Parathyroid adenoma (tissue), 2 donors: ENCODE measurements around the gene CPNE5.

Experiments
- H2AFZ ChIP-seq: fragments of 300-600 bp; sonication (generic); one replicate; pipeline ENCODE4 v1.7.0; 2017; ENCODE audit warnings: antibody characterized with exemption, mild to moderate bottlenecking
- H3K27ac ChIP-seq: fragments of 300-600 bp; sonication (generic); one replicate; pipeline ENCODE4 v1.7.0; 2017
- H3K27me3 ChIP-seq: fragments of 300-600 bp; sonication (generic); one replicate; pipeline ENCODE4 v1.7.0; 2017; ENCODE audit warnings: low read length; ENCODE audit not compliant: control insufficient read depth, insufficient read depth
- H3K36me3 ChIP-seq: fragments of 300-600 bp; sonication (generic); one replicate; pipeline ENCODE4 v1.7.0; 2017; ENCODE audit warnings: low read length; ENCODE audit not compliant: control insufficient read depth, insufficient read depth
- H3K4me1 ChIP-seq: fragments of 300-600 bp; sonication (generic); one replicate; pipeline ENCODE4 v1.7.0; 2017; ENCODE audit warnings: control low read depth
- H3K4me2 ChIP-seq: fragments of 300-600 bp; sonication (generic); one replicate; pipeline ENCODE4 v1.7.0; 2017; ENCODE audit warnings: low read length
- H3K4me3 ChIP-seq: fragments of 300-600 bp; sonication (generic); one replicate; pipeline ENCODE4 v1.7.0; 2017; ENCODE audit warnings: low read depth, low read length
- H3K79me2 ChIP-seq: fragments of 300-600 bp; sonication (generic); one replicate; pipeline ENCODE4 v1.7.0; 2017; ENCODE audit warnings: control low read depth
- H3K9ac ChIP-seq: fragments of 300-600 bp; sonication (generic); one replicate; pipeline ENCODE4 v1.7.0; 2017; ENCODE audit warnings: mild to moderate bottlenecking
- H3K9me3 ChIP-seq: fragments of 300-600 bp; sonication (generic); one replicate; pipeline ENCODE4 v1.7.0; 2017; ENCODE audit warnings: low read length; ENCODE audit not compliant: control insufficient read depth
- TF ChIP-seq, protein P1 (sequence below): fragments of 300-600 bp; sonication (generic); IDR thresholded peaks from one replicate; pipeline ENCODE4 v1.7.0; 2017; ENCODE audit warnings: antibody characterized with exemption, mild to moderate bottlenecking
- donor health status: primary hyperparathyroidism.

The CPNE5 gene

DNA sequence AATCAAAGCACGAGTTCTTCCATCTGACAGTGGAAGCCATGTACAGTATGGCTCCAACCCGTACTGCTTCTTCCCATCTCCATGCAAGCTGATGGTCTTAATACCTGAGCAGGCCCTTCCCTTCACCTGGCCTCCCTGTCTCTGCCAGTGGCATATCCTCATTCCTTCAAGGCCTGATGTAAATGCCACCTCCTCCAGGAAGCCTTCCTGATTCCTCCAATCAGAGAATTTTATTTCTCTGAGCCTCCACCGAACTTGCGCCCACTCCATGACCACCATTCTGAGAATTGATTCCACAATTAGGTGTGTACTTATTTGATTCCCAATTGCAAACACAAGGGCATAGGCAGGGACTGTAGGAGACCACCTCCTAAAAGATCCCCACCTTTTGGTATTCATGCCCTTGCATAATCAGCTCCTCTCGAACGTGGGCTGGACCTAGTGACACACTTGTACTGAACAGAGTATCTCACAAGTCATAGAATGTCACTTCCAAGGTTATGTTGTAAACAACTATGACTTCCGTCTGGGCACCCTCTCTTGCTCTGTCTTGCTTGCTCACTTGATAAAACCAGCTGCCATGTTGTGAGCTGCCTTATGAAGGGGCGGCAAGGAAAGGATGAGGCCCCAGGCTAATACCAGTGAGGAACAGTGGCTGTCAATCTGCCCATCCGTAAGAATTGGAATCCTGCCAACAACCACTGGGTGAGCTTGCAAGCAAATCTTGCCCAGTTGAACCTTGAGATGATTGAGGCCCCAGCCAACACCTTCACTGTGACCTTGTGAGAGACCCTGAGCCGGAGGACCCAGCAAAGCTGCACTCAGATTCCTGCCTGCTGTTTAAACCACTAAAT is 38.8 kb downstream of the CPNE5 start:
- Histone ChIP-seq H3K9ac (no peak overlapping the region), H3K36me3 (no peaks in the 10 kb centered on the region), H2AFZ (no peak overlapping the region), H3K4me3 (no peak overlapping the region), H3K27me3 (no peaks in the 10 kb centered on the region), H3K27ac (no peak overlapping the region), H3K79me2 (no peaks in the 10 kb centered on the region), H3K4me2 (no peak overlapping the region), H3K9me3 (no peaks in the 10 kb centered on the region), H3K4me1 (no peaks in the 10 kb centered on the region)
- TF ChIP-seq, protein P1, sequence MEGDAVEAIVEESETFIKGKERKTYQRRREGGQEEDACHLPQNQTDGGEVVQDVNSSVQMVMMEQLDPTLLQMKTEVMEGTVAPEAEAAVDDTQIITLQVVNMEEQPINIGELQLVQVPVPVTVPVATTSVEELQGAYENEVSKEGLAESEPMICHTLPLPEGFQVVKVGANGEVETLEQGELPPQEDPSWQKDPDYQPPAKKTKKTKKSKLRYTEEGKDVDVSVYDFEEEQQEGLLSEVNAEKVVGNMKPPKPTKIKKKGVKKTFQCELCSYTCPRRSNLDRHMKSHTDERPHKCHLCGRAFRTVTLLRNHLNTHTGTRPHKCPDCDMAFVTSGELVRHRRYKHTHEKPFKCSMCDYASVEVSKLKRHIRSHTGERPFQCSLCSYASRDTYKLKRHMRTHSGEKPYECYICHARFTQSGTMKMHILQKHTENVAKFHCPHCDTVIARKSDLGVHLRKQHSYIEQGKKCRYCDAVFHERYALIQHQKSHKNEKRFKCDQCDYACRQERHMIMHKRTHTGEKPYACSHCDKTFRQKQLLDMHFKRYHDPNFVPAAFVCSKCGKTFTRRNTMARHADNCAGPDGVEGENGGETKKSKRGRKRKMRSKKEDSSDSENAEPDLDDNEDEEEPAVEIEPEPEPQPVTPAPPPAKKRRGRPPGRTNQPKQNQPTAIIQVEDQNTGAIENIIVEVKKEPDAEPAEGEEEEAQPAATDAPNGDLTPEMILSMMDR: no peak

DNA sequence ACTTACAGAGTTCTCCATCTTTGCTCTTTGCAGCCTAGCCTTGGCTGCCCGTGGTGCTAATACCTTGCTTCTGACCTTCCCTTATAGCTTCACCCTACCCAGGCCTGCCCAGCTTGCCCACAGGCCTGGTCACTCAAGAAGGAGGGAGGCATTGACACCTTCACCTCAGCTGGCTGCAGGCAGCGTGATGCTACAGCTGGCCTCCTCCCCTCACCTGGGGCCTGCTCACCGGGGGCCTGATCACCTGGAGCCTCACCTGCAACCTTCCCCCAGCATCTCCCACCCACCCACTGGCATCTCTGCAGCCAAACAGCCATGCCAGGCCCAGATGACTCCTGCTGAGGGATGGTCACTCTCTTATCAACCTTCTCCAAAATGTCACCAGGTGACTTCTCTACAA is 40.4 kb downstream of the CPNE5 start:
- H3K4me2 ChIP-seq: no peak overlapping the region
- H2AFZ ChIP-seq: no peak overlapping the region
- H3K27me3 ChIP-seq: no peaks in the 10 kb centered on the region
- TF ChIP-seq, protein P1: no peak
- H3K27ac ChIP-seq: no peak overlapping the region
- H3K4me1 ChIP-seq: no peaks in the 10 kb centered on the region
- no peak overlapping the region for H3K4me3 ChIP-seq
- H3K9me3 ChIP-seq: no peaks in the 10 kb centered on the region
- H3K9ac ChIP-seq: no peak overlapping the region
- H3K79me2 ChIP-seq: no peaks in the 10 kb centered on the region
- no peaks in the 10 kb centered on the region for H3K36me3 ChIP-seq

DNA sequence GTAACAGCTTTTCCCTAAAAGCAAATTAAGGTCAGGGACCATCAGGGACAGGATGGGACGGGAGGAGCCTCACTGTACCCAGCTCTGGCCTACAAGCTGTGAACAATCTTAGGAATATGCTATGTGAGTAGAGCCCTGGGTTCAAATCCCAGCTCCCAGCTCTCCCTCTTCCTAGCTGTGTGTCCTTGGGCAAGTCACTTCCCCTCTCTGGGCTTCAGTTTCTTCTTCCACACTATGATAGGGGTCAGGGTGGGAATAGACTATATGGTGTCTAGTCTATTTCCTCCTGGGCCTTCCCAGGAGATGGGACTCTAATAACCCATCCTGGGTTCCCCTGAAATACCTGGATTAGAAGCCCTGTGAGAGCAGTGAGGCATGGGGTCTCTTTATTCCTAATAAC is 41.6 kb downstream of the CPNE5 start:
- Histone ChIP-seq H3K9me3 (no peaks in the 10 kb centered on the region), H3K79me2 (no peaks in the 10 kb centered on the region), H3K4me2 (no peak overlapping the region), H3K27ac (no peak overlapping the region), H3K4me3 (no peak overlapping the region), H3K4me1 (no peaks in the 10 kb centered on the region), H3K9ac (no peak overlapping the region), H3K36me3 (no peaks in the 10 kb centered on the region), H3K27me3 (no peaks in the 10 kb centered on the region), H2AFZ (no peak overlapping the region)
- TF ChIP-seq, protein P1: no peak

DNA sequence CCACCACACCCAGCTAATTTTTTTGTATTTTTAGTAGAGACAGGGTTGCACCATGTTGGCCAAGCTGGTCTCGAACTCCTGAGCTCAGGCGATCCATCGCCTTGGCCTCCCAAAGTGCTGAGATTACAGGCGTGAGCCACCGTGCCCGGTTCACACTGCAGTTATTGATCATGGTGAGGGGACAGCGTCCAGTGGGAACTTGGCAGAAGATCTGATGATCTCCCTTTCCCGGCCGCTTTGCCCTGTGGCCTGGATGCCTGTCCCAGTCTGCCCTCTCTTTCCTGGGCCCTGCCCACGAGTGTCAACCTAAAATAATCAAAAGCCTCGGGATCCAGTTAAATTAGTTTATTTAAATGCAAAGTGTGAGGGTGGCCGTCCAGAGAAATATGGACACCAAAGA is 42.2 kb downstream of the CPNE5 start:
- TF ChIP-seq, protein P1: no peak
- no peaks in the 10 kb centered on the region for H3K4me1 ChIP-seq
- H3K4me2 ChIP-seq: no peak overlapping the region

DNA sequence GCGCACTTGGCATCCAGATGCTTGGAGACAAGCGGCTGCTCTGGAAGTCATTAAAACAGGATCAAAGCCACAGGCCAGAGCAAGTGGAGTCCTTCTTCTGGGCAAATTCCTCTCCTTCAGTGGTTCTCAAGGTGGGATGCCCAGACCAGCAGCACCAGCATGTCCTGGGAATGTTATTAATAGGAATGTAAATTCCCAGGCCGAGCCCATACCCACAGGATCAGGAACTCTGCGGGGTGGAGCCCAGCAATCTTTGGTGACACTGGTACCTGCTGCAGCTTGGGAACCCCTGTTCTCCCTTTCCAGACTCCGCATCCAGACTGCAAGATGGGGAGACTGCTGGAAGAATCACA is 44.6 kb downstream of the CPNE5 start:
- Histone ChIP-seq H3K36me3 (no peaks in the 10 kb centered on the region), H3K9ac (no peak overlapping the region), H3K79me2 (no peaks in the 10 kb centered on the region), H3K4me2 (no peak overlapping the region), H3K27ac (no peak overlapping the region), H2AFZ (no peak overlapping the region), H3K4me3 (no peak overlapping the region), H3K4me1 (no peaks in the 10 kb centered on the region), H3K9me3 (no peaks in the 10 kb centered on the region), H3K27me3 (no peaks in the 10 kb centered on the region)
- TF ChIP-seq, protein P1: no peak

More for the DNA sequence above, 42.2 kb downstream of the CPNE5 start:
- Histone ChIP-seq H3K9me3 (no peaks in the 10 kb centered on the region), H3K27me3 (no peaks in the 10 kb centered on the region), H3K36me3 (no peaks in the 10 kb centered on the region), H3K9ac (no peak overlapping the region), H2AFZ (no peak overlapping the region), H3K4me3 (no peak overlapping the region), H3K79me2 (no peaks in the 10 kb centered on the region), H3K27ac (no peak overlapping the region)
